CD14-positive monocyte (primary cell): Measurements from ENCODE around the gene ULK4. TPM values are rescaled to one million over a fixed set of nuclear protein-coding genes. Genes with fewer than 3 reads are reported as not detected.

Source experiments
- DNase-seq, 3 donors: peaks; one replicate each; pipeline ENCODE4 v3.0.0-alpha.2; 2011 to 2022
- H2AFZ ChIP-seq: 2 replicates; pipeline ENCODE4 v1.6.0; 2012; ENCODE audit warnings: mild to moderate bottlenecking, low read depth, low read length, inconsistent platforms; ENCODE audit not compliant: insufficient read depth, poor library complexity, severe bottlenecking
- H3K27ac ChIP-seq, 2 donors: 1 replicate in 1 of 2; 2 replicates in 1 of 2; pipeline ENCODE4 v1.5.1; 2012 to 2013; ENCODE audit warnings: low read length in 2 of 2, control low read depth in 1 of 2, inconsistent platforms in 1 of 2, low read depth in 1 of 2, mild to moderate bottlenecking in 1 of 2
- H3K27me3 ChIP-seq, 2 donors: one replicate each; pipeline versions ENCODE4 v1.6.0 to v1.6.1; 2011 to 2013; ENCODE audit warnings: low read length in 2 of 2; ENCODE audit not compliant: control insufficient read depth in 2 of 2, insufficient read depth in 2 of 2
- H3K36me3 ChIP-seq, 2 donors: replicated peaks in 1 of 2; 1 replicate in 1 of 2; 2 replicates in 1 of 2; pipeline versions ENCODE4 v1.5.1 to v1.6.1; 2012 to 2013; ENCODE audit warnings: low read length in 2 of 2, control low read depth in 1 of 2, inconsistent platforms in 1 of 2, mild to moderate bottlenecking in 1 of 2; ENCODE audit not compliant: insufficient read depth in 2 of 2, control insufficient read depth in 1 of 2
- H3K4me1 ChIP-seq, 2 donors: 1 replicate in 1 of 2; 2 replicates in 1 of 2; pipeline versions ENCODE4 v1.5.1 to v1.6.1; 2012 to 2013; ENCODE audit warnings: low read length in 2 of 2, control low read depth in 1 of 2, inconsistent platforms in 1 of 2, mild to moderate bottlenecking in 1 of 2, moderate library complexity in 1 of 2; ENCODE audit not compliant: insufficient read depth in 2 of 2, control insufficient read depth in 1 of 2
- H3K4me2 ChIP-seq: replicated peaks from 2 replicates; pipeline ENCODE3; 2012; ENCODE audit warnings: low read length, moderate library complexity, mild to moderate bottlenecking; ENCODE audit not compliant: poor library complexity, severe bottlenecking; ENCODE audit errors: extremely low read depth
- H3K4me3 ChIP-seq, 3 experiments: fragments of 200-600 bp in 1 of 3; sonication (generic) in 1 of 3; replicated peaks in 1 of 3; 1 replicate in 2 of 3; 2 replicates in 1 of 3; pipeline ENCODE4 v1.5.1; 2011 to 2013; ENCODE audit warnings: low read length in 3 of 3, mild to moderate bottlenecking in 3 of 3, control low read depth in 2 of 3, low read depth in 2 of 3, inconsistent platforms in 1 of 3, moderate library complexity in 1 of 3
- H3K79me2 ChIP-seq: 2 replicates; pipeline ENCODE4 v1.6.0; 2012; ENCODE audit warnings: mild to moderate bottlenecking, control low read depth, inconsistent platforms, low read length, moderate library complexity; ENCODE audit not compliant: insufficient read depth
- H3K9ac ChIP-seq: 2 replicates; pipeline ENCODE4 v1.6.0; 2017; ENCODE audit warnings: low read length, mild to moderate bottlenecking; ENCODE audit not compliant: insufficient read depth, poor library complexity, severe bottlenecking
- H3K9me3 ChIP-seq, 2 donors: replicated peaks in 1 of 2; 1 replicate in 1 of 2; 2 replicates in 1 of 2; pipeline versions ENCODE4 v1.5.1 to v1.6.1; 2012 to 2013; ENCODE audit warnings: low read length in 2 of 2, control low read depth in 1 of 2; ENCODE audit not compliant: control insufficient read depth in 1 of 2, insufficient read depth in 1 of 2
- H4K20me1 ChIP-seq: 2 replicates; pipeline ENCODE4 v1.6.0; 2012; ENCODE audit warnings: mild to moderate bottlenecking, low read length, control low read depth, moderate library complexity; ENCODE audit not compliant: insufficient read depth
- H3K27ac Mint-ChIP-seq, 7 donors: one replicate each; pipeline ENCODE4 v1.8.0; 2020; ENCODE audit warnings: mild to moderate bottlenecking in 7 of 7, mixed read lengths in 7 of 7, moderate library complexity in 6 of 7, inconsistent platforms in 2 of 7
- H3K27me3 Mint-ChIP-seq, 3 donors: one replicate each; pipeline ENCODE4 v1.8.0; 2021 to 2022; ENCODE audit warnings: low read depth in 3 of 3, mild to moderate bottlenecking in 3 of 3, mixed read lengths in 3 of 3, moderate library complexity in 3 of 3, inconsistent platforms in 1 of 3
- H3K36me3 Mint-ChIP-seq, 2 donors: one replicate each; pipeline ENCODE4 v1.8.0; 2020; ENCODE audit warnings: mixed read lengths in 2 of 2, inconsistent platforms in 1 of 2, mild to moderate bottlenecking in 1 of 2
- H3K4me1 Mint-ChIP-seq: one replicate; pipeline ENCODE4 v1.8.0; 2020; ENCODE audit warnings: mild to moderate bottlenecking, mixed read lengths
- H3K4me3 Mint-ChIP-seq, 2 donors: one replicate each; pipeline ENCODE4 v1.8.0; 2020; ENCODE audit warnings: mild to moderate bottlenecking in 2 of 2, mixed read lengths in 2 of 2, moderate library complexity in 1 of 2
- H3K9me3 Mint-ChIP-seq, 7 donors: one replicate each; pipeline ENCODE4 v1.8.0; 2020 to 2022; ENCODE audit warnings: mixed read lengths in 7 of 7, mild to moderate bottlenecking in 6 of 7, moderate library complexity in 6 of 7, inconsistent platforms in 2 of 7
- CTCF ChIP-seq: fragments of 200-600 bp; IDR thresholded peaks from one replicate; pipeline ENCODE4 v1.8.0; 2022; ENCODE audit warnings: antibody characterized with exemption, mild to moderate bottlenecking
- WGBS: methylation state at CpG from one replicate; pipeline ENCODE4 v1.1.5; 2013; ENCODE audit warnings: missing lambda C conversion rate; ENCODE audit not compliant: insufficient coverage; 5-methylcytosine and 5-hydroxymethylcytosine counted together
- intact Hi-C, 2 donors: fragments of 100-400 bp; cut with micrococcal nuclease; formaldehyde crosslinking; loops; one replicate each; pipeline versions ENCODE4 v1.15.0 to v1.15.1; 2023
- polyA plus RNA-seq, 3 donors: library from polyadenylated mRNA; depleted of rRNA in 1 of 3; unstranded in 2 of 3; stranded (reverse) in 1 of 3; fragments of 300-500 nt in 2 of 3; fragments of >200 nt in 1 of 3; fragmentation: Illumina TruSeq in 2 of 3; gene quantifications; 1 replicate in 2 of 3; 2 replicates in 1 of 3; pipeline ENCODE4 v1.2.3, GENCODE V29; 2012 to 2021

The ULK4 gene
- polyA plus RNA-seq, 3 donors = 6.7 to 14.0 (median 11.8) TPM

GRCh38 chr3:41502023-41502422, 459.9 kb downstream of the ULK4 start:
- Histone ChIP-seq H4K20me1 (no peaks in the 10 kb centered on the region), H3K4me2 (no peak overlapping the region), H3K9ac (no peak overlapping the region), H3K27me3 (no peaks in the 10 kb centered on the region), H3K4me3 (no peak overlapping the region), H3K27ac (no peak overlapping the region), H3K9me3 (no peaks in the 10 kb centered on the region), H3K36me3 (no peaks in the 10 kb centered on the region), H2AFZ (no peak overlapping the region), H3K4me1 (no peaks in the 10 kb centered on the region), H3K79me2 (no peaks in the 10 kb centered on the region)
- Mint-ChIP-seq H3K9me3 (peaks cover 0 to 8% (median 2%) of the 10 kb centered on the region in 7 donors), H3K4me3 (no peak overlapping the region), H3K27ac (no peak overlapping the region), H3K27me3 (peaks cover 0 to 3% (median 0%) of the 10 kb centered on the region in 3 donors), H3K36me3 (no peaks in the 10 kb centered on the region), H3K4me1 (no peaks in the 10 kb centered on the region)
- no CpG with 5 or more reads among the region's 1 CpG for WGBS
- DNase-seq = no peak
- intact Hi-C loops = no loop called here
- no peak for TF ChIP-seq CTCF

GRCh38 chr3:41498847-41499246, 463.1 kb downstream of the ULK4 start:
- Histone ChIP-seq H4K20me1 (no peaks in the 10 kb centered on the region), H3K4me3 (no peak overlapping the region), H3K4me1 (no peaks in the 10 kb centered on the region), H3K79me2 (no peaks in the 10 kb centered on the region), H3K27ac (no peak overlapping the region), H3K9me3 (no peaks in the 10 kb centered on the region), H3K9ac (no peak overlapping the region), H3K36me3 (no peaks in the 10 kb centered on the region), H2AFZ (no peak overlapping the region), H3K4me2 (no peak overlapping the region), H3K27me3 (no peaks in the 10 kb centered on the region)
- Mint-ChIP-seq H3K4me3 (no peak overlapping the region), H3K36me3 (no peaks in the 10 kb centered on the region), H3K27me3 (peaks cover 0 to 3% (median 0%) of the 10 kb centered on the region in 3 donors), H3K4me1 (no peaks in the 10 kb centered on the region), H3K27ac (no peak overlapping the region), H3K9me3 (peaks cover 0 to 11% (median 2%) of the 10 kb centered on the region in 7 donors)
- DNase-seq = no peak
- intact Hi-C loops = no loop called here
- WGBS = no CpG with 5 or more reads among the region's 2 CpGs
- TF ChIP-seq CTCF = no peak
